GM12865 (cell line): Measurements from ENCODE around the gene SCARF1.

Experiments used
- DNase-seq: peaks from one replicate; pipeline ENCODE4 v3.0.0; 2010; ENCODE audit warnings: low read depth
- H3K4me3 ChIP-seq: 2 replicates; pipeline ENCODE4 v1.5.1; 2011; ENCODE audit warnings: mild to moderate bottlenecking, low read depth, low read length, control low read depth
- TF ChIP-seq, protein P1 (sequence below): IDR thresholded peaks from 2 replicates; pipeline ENCODE4 v1.5.1; 2011; ENCODE audit warnings: low read length, control low read depth, low read depth, inconsistent platforms; ENCODE audit not compliant: insufficient read depth; ENCODE audit errors: missing control alignments

Gene SCARF1

DNA sequence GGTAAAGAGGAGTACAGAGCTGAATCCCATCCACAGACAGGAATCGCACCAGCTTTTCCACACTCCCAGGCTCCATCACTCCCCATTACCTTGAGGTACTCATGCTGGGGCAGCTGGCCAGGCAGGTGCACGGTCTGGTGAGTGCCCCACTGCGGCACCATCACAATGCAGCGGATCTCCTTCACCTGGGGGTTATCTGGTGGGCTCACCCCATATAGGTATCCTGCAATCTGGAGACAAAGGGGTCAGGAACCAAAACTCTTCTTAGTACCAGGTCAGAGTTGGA lies 6.0 kb upstream of the SCARF1 start:
- no peak overlapping the region for H3K4me3 ChIP-seq
- TF ChIP-seq, protein P1, sequence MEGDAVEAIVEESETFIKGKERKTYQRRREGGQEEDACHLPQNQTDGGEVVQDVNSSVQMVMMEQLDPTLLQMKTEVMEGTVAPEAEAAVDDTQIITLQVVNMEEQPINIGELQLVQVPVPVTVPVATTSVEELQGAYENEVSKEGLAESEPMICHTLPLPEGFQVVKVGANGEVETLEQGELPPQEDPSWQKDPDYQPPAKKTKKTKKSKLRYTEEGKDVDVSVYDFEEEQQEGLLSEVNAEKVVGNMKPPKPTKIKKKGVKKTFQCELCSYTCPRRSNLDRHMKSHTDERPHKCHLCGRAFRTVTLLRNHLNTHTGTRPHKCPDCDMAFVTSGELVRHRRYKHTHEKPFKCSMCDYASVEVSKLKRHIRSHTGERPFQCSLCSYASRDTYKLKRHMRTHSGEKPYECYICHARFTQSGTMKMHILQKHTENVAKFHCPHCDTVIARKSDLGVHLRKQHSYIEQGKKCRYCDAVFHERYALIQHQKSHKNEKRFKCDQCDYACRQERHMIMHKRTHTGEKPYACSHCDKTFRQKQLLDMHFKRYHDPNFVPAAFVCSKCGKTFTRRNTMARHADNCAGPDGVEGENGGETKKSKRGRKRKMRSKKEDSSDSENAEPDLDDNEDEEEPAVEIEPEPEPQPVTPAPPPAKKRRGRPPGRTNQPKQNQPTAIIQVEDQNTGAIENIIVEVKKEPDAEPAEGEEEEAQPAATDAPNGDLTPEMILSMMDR: no peak
- no peak for DNase-seq

DNA sequence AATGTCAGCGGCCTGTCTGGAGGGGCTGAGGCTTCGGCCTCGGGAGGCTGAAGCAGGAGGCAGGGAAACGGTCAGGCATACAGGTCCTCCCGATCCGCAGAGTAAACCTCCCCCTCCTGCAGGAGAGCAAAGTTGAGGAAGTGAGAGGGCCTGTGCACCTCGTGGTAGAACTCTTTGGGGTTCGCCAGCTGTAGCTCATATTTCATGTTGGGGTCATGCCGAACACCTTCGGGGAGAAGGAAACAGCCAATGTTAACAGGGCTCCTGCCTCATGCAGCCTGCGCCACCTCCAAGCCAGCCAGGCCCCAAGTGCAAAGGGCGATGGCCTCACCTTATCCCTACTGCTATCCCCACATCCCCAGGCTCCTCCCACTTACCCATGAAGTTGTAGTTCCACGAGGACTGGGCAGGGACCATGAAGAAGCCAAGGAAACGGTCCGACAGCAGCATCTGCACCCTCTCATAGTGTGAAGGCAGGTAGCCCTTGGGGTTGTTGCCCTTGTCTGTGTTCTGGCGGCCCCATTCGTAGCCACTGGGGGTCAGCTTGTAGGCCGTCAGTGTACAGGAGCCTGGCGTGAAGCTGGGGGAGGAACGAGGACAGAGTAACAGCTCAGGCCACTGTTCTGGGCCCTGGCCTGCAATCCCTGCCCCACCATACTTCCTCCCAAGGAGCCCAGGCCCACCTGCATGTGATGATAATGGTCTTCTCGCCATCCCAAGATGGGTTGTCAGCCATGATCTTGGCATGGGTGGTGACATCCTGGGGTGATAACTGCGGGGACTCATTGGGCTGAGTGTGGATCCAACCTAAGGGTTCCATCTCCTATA lies 5.4 kb upstream of the SCARF1 start:
- H3K4me3 ChIP-seq: no peak overlapping the region
- TF ChIP-seq, protein P1: no peak
- no peak for DNase-seq

DNA sequence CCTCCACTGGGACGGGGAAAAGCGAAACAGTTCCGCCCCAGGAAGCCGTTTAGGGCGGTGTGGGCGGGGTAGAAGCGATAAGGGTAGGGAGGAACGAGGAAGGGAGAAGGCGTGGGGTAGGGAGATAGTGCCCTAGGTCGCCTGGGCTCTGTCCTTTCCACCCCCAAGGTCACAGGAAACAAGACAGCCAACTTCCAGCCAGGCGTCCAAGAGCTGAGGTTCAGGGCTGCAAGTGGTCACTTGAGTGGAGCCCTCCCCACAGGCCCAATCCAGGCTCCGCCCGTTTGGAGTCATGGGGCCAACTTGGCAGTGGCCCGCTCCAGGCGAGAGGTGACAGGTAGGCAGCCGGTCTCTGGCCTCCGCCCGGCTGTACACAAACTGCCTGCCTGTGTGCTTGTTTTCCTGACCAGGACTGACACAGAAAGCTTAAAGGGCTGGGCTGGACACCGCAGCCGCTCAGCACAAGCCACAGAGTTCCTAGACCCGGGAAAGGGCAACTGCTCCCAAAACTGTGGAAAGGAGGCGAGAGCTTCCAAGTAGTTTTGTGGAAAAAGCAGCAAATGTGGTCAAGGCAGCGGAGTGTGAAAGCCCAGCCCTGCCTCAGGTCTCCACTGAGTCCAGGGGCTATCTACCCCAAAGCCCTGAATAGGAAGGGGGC lies 4.4 kb upstream of the SCARF1 start, which contains the start of gene RILP:
Gene RILP, minus strand, starts transcription at position 23 of the 658 bp plus-strand sequence. CDS start 62 bp downstream, outside the sequence.
- TF ChIP-seq, protein P1: no peak
- peak within 1 kb of the TSS; percentile 56 for H3K4me3 ChIP-seq
- DNase-seq: peak; percentile 43

DNA sequence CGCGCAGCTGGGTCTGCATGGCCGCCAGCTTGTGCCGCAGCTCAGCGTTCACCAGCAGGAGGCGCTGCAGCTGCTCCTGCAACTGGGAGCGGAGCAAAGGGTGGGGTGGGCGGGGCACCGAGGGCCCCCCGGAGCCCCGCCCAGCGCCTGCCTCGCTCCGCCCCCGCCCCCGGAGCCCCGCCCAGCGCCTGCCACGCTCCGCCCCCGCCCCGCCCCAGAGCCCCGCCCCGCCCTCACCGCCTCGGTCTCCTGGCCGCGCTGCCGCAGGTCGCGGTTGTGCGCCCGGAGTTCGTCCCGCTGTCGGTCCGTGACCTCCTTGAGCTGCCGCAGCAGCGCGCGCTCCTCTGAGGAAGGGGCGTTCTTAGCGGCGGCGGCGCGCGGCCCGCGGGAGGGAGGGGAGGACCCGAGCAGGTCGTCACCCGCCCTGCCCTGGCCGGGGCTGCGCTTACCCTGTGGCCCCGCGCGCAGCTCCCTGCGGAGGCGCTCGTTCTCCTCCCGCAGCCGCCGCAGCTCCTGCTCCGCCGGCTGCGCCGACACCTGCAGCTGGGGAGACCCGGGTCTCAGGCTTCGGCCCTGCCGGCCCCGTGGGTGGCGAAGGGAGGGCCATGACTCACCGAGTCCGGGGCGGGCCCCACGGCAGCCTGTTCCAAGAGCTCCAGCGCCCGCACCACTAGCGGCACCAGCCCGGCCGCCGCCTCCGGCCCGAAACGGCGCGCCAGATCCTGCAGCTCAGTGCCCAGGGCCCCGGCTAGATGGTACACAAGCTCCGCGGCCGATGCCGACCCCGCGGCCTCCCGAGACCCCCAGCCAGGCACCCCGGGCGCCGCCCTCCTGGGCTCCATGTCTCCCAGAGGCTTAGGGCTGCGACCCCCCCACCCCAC lies 3.7 kb upstream of the SCARF1 start:
- TF ChIP-seq, protein P1: peak; percentile 89
- peak overlapping the region; percentile 55 for H3K4me3 ChIP-seq
- DNase-seq: peak; percentile 98

DNA sequence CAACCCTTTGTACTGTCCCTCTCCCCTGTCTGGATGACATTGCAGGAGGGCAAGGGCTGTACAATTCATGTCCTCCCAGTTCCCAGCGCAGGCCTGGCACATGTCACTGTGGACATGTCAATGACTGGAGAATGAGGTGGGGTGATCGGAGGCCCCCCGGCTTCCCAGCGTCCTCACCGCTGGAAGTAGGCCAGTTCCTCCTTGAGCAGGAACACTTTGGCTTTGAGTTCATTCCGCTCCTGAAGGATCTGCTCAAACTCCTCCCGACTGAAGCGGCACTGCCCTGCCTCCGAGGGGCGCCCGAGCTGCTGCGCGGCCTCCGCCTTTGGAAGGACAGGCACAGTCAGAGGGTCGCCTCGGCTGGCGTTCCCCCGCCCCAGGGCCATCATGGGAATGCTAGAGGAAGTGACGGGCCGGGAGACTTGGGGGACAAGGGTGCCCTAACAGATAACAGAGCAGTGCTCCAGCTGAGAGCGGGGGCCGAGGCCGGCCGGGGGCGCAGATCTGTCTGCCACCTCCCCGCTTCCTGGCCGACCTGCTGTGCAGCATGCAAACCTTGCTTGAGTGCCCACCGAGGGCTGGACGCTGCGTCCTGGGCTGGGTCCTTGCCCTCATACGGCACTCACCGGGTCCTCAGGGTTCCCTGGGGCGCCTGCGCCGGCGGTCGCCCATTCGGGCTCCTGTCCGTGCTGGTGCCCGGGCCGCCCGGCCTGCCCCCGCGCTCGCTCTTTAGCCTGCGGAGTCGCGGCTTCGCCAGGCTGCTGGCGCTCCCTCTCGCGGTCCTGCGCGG lies 2.8 kb upstream of the SCARF1 start:
- H3K4me3 ChIP-seq: peak overlapping the region; percentile 56
- TF ChIP-seq, protein P1: no peak
- DNase-seq: no peak

DNA sequence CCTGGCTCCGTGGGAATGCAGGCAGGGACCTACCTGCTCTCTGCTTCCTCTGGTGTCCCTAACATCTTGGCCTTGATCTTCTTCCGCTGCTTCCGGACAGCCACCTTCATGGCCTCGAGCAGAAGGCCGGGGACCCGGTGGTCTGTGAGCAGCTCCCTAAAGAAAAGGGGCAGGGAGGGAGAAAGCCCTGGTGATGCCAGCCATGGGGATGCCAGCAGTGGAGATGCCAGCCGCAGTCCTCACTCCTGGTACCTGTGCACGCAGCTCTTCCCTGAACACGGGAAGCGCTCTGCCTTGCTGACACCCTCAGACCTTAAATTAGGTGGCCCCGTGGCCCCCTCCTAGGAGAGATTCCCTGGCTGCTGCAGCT lies 2.3 kb upstream of the SCARF1 start:
- DNase-seq: no peak
- H3K4me3 ChIP-seq: no peak overlapping the region
- TF ChIP-seq, protein P1: no peak
